ENCODE data around the gene PRKAR1B.
A peak's percentile ranks its signal among the peaks of the same experiment; 100 is the strongest.

Gene PRKAR1B

GRCh38 chr7:519484-520390, 207.3 kb downstream of the PRKAR1B start, which contains the start of gene PDGFA:
Gene PDGFA (minus strand): TSS chr7:519846. CDS start chr7:519001, 845 bp downstream.
- DNase-seq (ENCODE audit: low spot score), result peak; percentile 85

DNA sequence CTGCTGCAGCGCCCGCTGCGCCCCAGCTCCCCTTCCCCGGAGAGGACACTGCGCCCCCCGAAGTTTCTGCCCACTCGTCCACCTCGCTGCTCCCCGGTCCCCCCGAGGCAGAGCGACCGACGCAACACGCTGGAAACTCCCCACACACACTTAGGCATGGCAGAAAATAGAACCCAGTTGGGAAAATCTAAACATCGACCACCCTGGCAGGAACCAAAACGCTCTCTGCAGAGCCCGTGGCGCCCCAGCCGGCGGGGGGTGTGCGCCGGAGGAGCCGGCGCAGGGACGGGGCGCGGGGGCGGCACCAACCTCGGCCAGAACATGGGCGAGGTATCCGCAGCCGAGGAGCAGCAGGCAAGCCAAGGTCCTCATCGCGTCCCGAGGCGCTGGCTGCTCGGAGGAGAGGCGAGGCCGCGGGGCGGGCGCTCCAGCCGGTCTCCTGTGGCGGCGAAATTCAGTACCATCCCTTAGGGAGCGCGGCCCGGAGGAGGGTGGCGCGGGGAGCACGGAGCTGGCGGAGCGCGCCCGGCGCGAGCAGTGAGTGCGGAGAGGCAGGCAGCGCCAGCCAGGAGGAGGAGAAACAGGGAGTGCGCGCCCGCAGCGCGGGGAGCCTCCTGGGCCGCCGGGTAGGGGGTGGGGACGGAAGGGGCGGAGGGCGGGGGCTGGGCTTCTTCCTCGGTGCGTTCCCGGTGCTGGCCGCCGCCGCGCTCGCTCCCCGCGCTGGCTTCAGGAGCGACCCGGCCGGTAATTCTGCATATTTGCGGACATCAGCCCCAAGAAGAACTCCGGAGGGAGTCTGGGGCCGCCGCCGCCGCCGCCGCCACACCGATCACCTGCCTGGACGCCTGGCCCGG, 208.2 kb downstream of the PRKAR1B start:
- DNase-seq (ENCODE audit: low spot score), result peak; percentile 82

GRCh38 chr7:517774-518629, 209.1 kb downstream of the PRKAR1B start:
- DNase-seq (ENCODE audit: low spot score), result peak; percentile 68

DNA sequence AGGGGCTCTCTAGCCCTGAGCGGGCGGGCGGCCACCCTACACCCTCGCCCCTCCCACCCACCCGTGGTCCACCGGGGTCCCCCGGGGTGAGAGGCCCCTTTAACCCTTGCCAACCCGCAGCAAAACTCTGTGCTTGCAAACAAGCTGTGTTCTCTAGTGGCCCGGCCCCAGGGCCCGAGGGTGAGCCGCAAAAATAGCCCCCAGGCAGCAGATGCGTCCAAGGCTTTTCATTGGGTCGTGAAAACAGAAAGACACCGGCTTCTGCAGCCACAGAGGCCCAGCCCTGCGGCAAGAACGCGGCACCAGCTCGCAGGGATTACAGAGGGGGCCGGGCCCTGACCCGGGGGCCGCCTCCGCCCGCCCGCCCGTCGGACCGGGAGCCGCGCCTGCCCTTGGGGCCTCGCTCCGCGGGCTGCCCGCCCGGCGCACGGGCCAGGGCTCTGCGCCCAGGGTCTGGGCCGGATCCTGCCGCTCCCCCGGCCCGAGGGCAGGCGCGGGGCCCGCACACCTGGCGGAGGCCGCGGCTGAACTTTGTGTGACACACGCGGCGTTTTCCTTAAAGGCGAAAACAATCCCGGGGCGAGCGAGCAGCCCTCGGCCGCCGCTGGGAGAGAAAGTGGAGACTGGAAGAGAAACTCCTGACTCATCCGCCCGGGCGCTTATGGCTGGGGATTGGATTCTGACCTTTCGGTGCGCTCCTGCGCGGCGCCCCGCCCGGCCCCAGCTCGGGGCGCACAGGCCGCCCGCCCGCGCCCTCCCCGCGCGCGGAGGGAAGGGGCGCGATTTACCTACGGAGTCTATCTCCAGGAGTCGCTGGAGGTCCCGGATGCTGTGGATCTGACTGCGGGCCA, 210.2 kb downstream of the PRKAR1B start:
- peak; percentile 73 for DNase-seq (ENCODE audit: low spot score)

GRCh38 chr7:516216-516605, 210.9 kb downstream of the PRKAR1B start:
- no peak for DNase-seq (ENCODE audit: low spot score)

DNA sequence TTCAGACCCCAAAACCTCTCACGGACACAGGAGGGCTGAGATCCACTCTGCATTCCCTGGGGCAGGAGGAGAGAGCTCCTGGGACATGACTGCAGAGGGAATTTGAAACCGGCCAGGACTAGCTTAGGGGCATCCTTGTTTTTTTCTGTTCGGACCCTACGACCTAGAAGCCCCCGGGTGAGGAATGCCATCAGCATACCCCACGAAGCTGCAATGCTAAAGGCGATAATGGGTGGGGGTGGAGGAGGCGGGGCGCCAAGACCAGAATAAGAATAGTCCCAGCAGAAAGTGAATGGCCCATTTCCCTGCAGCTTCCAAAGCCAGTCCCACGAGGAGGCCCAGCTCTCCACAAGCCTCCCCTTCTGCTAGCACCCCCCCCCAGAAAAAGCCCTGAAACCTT, 211.5 kb downstream of the PRKAR1B start:
- no peak for DNase-seq (ENCODE audit: low spot score)

DNA sequence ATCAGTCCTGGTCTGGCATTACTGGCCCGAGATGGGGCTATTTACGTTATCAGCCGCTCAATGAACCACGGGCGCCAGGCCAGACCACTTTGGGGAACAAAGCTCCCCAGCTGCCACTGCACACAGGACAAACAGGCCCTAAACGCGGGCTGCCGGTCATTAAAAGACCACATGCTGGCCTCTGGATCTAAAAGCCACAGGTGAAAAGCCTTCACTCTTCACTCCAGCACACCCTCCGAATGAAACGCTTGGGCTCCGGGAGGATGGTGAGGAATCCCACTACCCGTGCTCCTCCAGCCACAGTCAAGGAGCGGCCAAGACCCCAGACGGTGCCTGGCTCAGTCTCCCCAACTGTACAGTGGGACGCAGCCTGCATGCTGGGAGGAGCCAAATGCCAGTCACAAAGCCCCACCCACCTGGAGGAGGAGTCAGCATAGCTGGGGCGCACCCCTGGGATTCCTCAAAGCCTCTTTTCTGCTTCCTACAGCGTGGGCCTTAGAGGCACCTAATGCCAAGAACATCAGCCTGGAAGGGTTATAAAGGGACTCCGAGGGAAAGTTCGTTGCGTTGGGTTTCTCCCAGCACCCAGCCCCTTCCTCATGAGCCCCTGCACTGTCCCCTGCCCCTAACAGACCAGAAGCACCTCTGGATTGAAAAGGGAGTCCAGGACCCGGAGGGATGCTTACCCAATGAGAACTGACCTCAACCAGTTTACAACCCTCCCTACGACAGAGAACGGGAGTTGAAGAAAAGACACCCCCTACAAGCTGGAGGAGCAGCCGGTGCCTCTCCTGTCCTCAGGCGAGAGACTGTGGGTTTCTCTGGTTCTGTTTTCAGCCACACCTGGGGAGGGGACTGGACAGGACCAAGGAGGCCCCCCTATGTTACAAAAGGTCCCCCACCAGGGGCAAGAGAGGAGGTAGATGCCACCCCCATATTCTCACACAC, 212.2 kb downstream of the PRKAR1B start:
- peak; percentile 83 for DNase-seq (ENCODE audit: low spot score)

DNA sequence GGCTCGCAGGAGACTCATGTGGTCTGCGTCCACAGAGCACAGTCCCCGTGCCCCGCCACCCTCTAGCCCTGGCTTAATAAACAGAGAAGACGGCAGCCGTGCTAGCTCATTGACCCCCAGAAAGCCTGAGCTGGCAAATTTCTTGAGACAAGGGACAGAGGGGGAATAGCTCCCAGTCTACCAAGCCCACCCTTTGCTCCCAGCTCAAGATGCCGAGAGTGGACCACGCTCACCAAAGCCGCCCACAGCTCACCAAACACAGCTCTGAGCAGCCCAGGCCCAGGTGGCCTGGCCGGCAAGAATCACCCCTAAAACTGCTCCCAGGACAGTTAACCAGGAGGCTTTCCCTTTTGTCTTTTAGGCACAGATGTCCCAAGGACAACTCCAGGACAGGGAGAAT, 212.8 kb downstream of the PRKAR1B start:
- no peak for DNase-seq (ENCODE audit: low spot score)

- DNase-seq (ENCODE audit: low spot score), result peak; percentile 89
These were observed 213.4 kb downstream of the PRKAR1B start for GRCh38 chr7:513521-514166.

DNA sequence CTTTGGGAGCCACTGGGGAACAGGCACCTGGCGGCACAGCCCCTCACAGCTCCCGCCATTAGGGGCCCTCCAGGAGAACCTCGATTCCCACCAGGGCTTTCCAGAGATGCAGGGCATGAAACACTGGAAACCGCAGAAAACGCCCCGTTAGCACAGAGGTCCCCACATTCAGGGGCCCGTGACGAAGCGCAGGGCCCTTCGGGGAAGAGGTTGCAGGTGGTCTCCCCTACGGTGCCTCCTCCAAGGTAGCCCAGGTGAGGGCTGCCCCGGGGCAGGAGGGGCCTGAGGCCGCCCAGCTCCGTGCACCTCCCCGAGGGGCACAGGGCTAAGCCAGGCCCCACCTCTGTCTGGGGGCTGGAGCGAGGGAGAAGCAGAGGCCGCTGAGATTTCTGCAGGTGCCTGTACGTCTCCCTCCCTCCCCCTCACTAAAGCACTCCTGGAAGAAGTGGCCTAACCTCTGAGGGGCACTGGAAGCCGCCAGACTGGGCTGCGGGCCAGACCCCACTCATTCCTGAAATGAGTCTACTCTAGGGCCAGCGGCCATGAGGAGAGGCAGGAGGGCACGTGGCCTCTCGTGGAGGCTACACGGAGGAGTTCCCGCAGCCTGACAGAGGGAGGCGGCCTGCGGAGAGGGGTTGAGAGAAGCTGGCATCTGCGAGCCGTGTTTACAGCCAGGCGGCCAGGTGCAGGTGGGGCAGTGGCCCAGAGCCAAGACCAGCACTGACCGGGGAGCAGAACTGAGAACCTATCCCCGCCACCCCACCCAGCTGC, 214.4 kb downstream of the PRKAR1B start:
- DNase-seq (ENCODE audit: low spot score), result peak; percentile 61

GRCh38 chr7:512146-512510, 215.0 kb downstream of the PRKAR1B start:
- no peak for DNase-seq (ENCODE audit: low spot score)

GRCh38 chr7:511476-512145, 215.5 kb downstream of the PRKAR1B start:
- DNase-seq (ENCODE audit: low spot score), result no peak

DNA sequence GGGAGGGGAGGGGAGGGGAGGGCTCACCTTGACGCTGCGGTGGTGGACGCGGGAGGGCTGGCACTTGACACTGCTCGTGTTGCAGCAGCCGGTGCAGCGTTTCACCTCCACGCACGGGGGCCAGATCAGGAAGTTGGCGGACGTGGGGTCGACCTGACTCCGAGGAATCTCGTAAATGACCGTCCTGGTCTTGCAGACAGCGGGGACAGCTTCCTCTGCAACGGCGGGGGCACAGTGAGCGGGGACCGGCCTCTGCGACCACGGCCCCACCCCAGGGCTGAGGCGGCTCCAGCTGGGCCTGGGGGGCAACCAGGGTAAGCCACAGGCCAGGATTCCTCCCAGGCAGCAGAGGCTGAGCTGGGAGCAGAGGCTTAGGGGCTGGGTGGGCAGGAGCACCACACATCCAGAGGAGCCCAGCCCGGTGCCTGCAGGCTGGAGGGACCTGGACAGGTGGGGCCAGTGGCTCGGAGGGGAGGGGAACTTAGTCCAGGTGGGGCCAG, 216.2 kb downstream of the PRKAR1B start:
- no peak for DNase-seq (ENCODE audit: low spot score)

GRCh38 chr7:510131-510481, 217.0 kb downstream of the PRKAR1B start:
- no peak for DNase-seq (ENCODE audit: low spot score)

DNA sequence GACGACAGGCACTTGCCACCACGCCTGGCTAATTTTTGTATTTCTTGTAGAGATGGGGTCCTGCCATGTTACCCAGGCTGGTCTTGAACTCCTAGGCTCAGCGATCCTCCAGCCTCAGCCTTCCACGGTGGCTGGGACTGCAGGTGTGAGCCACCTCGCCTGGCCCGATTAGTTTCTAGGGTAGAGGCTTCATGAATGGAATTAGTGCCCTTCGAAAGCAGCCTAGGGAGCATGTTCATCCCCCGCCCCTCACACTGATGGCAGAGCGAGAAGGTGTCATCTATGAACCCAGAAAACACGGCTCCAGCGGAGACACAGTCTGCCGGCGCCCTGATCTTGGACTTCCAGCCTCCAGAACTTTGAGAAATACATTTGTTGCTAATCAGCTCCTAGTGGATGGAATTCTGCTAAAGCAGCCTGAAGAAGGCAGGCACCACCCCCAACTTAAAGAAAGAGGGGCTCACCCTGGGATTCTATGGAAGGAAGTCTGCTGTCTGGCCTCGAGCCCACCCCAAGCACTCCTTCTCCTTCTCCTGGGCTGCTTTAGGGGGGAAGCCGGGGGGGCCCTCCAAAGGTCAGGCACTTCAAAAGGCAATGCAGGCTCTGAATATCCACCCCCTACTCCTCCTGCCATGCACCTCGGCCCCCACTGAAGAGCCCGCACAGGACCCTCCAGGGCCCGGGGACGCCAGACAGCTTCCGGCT, 217.5 kb downstream of the PRKAR1B start:
- DNase-seq (ENCODE audit: low spot score), result no peak

DNA sequence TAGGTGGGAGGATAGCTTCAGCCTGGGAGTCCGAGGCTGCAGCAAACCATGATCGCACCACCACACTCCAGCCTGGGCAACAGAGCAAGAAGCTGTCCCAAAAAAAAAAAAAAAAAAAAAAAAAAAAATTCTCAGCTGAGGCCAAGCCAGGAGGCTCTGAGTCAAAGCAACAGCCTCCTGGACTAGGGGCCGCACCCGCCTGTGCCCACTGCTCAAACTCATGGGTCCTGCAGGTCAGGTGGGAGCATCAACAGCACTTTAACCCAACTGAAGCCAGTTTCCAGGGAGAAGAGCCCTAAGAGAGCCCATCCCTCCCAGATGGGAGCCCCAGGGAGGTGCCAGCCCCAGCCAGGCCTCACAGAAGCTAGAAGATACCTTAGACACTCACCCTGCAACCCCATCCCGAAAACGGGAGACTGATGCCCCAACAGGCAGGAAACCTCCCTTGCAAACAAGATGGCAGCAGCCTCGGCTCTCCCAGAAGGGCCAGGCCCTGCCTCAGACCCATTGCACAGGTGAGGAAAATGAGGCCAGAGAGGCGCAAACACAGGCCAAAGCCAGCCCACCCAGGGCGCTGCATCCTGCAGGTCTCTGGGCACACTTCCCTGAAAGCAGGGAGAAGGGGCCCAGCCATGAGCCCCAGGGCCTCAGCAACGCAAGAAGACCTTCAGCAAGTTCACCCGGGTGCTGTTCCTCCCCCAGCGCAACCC, 218.5 kb downstream of the PRKAR1B start:
- DNase-seq (ENCODE audit: low spot score), result no peak

Measured in hepatic stellate cell (primary cell).